ENCODE data around the gene ERO1B.

DNA sequence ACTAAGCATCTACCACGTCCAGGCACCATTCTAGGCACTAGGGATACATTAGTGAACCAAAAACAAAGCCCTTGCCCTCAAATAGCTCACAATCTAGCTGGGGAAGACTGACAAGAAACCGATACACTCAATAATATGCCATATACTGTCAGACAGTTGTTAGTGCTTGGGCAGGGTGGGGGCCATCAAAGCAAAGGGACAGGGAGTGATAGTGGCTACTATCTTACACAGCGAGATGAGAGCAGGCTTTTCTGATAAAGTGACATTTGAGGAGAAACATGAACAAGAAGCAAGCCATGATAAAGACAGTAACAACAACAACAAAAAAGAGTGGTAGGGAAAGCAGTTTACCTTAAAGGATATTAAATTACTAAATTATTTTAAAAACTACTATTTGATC lies 41.1 kb downstream of the ERO1B start:
- TF ChIP-seq FOXM1 (CRISPR knock-in tag; IDR thresholded peaks at IDR 0.05) (no peak), MYNN (CRISPR knock-in tag; IDR thresholded peaks at IDR 0.05; ENCODE audit: low read depth) (no peak), JUND (CRISPR knock-in tag; IDR thresholded peaks at IDR 0.05) (no peak), ZFP90 (CRISPR knock-in tag; IDR thresholded peaks at IDR 0.05; ENCODE audit: borderline replicate concordance) (no peak), ZNF12 (CRISPR knock-in tag; IDR thresholded peaks at IDR 0.05) (no peak)
- TF ChIP-seq, protein P1, sequence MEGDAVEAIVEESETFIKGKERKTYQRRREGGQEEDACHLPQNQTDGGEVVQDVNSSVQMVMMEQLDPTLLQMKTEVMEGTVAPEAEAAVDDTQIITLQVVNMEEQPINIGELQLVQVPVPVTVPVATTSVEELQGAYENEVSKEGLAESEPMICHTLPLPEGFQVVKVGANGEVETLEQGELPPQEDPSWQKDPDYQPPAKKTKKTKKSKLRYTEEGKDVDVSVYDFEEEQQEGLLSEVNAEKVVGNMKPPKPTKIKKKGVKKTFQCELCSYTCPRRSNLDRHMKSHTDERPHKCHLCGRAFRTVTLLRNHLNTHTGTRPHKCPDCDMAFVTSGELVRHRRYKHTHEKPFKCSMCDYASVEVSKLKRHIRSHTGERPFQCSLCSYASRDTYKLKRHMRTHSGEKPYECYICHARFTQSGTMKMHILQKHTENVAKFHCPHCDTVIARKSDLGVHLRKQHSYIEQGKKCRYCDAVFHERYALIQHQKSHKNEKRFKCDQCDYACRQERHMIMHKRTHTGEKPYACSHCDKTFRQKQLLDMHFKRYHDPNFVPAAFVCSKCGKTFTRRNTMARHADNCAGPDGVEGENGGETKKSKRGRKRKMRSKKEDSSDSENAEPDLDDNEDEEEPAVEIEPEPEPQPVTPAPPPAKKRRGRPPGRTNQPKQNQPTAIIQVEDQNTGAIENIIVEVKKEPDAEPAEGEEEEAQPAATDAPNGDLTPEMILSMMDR (CRISPR knock-in tag; IDR thresholded peaks at IDR 0.05), result no peak
- TF ChIP-seq, protein P2, sequence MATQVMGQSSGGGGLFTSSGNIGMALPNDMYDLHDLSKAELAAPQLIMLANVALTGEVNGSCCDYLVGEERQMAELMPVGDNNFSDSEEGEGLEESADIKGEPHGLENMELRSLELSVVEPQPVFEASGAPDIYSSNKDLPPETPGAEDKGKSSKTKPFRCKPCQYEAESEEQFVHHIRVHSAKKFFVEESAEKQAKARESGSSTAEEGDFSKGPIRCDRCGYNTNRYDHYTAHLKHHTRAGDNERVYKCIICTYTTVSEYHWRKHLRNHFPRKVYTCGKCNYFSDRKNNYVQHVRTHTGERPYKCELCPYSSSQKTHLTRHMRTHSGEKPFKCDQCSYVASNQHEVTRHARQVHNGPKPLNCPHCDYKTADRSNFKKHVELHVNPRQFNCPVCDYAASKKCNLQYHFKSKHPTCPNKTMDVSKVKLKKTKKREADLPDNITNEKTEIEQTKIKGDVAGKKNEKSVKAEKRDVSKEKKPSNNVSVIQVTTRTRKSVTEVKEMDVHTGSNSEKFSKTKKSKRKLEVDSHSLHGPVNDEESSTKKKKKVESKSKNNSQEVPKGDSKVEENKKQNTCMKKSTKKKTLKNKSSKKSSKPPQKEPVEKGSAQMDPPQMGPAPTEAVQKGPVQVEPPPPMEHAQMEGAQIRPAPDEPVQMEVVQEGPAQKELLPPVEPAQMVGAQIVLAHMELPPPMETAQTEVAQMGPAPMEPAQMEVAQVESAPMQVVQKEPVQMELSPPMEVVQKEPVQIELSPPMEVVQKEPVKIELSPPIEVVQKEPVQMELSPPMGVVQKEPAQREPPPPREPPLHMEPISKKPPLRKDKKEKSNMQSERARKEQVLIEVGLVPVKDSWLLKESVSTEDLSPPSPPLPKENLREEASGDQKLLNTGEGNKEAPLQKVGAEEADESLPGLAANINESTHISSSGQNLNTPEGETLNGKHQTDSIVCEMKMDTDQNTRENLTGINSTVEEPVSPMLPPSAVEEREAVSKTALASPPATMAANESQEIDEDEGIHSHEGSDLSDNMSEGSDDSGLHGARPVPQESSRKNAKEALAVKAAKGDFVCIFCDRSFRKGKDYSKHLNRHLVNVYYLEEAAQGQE (IDR thresholded peaks at IDR 0.05; ENCODE audit: borderline replicate concordance in 1 of 2, low read depth in 1 of 2, low read length in 2 of 2), result no peak
